C4-2B (cell line): Measurements from ENCODE around the gene EPB41L5.

Experiments used
- ZFX ChIP-seq: fragments of 450-650 bp; IDR thresholded peaks from 2 replicates; pipeline ENCODE4 v1.6.1; 2017
- TF ChIP-seq, protein P1 (sequence below): fragments of 450-650 bp; conservative IDR thresholded peaks from 2 replicates; pipeline ENCODE4 v1.5.1; 2017; ENCODE audit warnings: mild to moderate bottlenecking

DNA sequence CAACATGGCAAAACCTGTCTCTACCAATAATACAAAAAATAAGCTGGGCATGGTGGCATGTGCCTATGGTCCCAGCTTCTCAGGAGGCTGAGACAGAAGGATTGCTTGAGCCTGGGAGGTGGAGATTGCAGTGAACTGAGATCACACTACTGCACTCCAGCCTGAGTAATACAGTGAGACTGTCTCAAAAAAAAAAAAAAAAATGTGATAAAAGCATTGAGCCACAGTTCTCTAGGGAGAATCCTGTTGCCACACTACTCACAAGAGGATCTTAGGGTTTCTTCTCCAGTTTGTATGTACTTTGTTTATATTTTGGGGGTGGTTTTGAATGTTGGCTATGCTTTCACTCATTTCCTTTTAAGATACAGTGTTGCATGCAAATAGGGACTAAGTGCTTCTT is 148.3 kb downstream of the EPB41L5 start:
- TF ChIP-seq, protein P1, sequence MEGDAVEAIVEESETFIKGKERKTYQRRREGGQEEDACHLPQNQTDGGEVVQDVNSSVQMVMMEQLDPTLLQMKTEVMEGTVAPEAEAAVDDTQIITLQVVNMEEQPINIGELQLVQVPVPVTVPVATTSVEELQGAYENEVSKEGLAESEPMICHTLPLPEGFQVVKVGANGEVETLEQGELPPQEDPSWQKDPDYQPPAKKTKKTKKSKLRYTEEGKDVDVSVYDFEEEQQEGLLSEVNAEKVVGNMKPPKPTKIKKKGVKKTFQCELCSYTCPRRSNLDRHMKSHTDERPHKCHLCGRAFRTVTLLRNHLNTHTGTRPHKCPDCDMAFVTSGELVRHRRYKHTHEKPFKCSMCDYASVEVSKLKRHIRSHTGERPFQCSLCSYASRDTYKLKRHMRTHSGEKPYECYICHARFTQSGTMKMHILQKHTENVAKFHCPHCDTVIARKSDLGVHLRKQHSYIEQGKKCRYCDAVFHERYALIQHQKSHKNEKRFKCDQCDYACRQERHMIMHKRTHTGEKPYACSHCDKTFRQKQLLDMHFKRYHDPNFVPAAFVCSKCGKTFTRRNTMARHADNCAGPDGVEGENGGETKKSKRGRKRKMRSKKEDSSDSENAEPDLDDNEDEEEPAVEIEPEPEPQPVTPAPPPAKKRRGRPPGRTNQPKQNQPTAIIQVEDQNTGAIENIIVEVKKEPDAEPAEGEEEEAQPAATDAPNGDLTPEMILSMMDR, result no peak
- no peak for TF ChIP-seq ZFX
